A549 (cell line): ENCODE measurements around the gene KRT33A. TPM values are rescaled to one million over a fixed set of nuclear protein-coding genes. Genes with fewer than 3 reads are reported as not detected.
"Not testable (repeated sequence)": the region's sequence is repeated elsewhere in the genome, so short reads cannot be mapped to it uniquely, and the experiment has no call there.

Experiments
- ATAC-seq, 2 experiments: fragments of 200-7000 bp in 1 of 2; fragments of >200 bp in 1 of 2; cut with Nextera tagmentation in 1 of 2; cut with Tn5 transposase in 1 of 2; 3 replicates each; pipeline versions ENCODE4 v1.8.0 to v1.9.1; 2018 to 2020; ENCODE audit warnings: mild to moderate bottlenecking in 1 of 2, moderate library complexity in 1 of 2
- CTCF ChIA-PET: fragments of 300-600 bp; sonication (Branson Sonifier 250); formaldehyde crosslinking; extraction: SDS; loops from one replicate; lab custom pipeline; 2021; ENCODE audit warnings: antibody characterized with exemption, inconsistent platforms; lab: Yijun Ruan, JAX
- POLR2A ChIA-PET: fragments of 350-600 bp; formaldehyde crosslinking; extraction: SDS; loops from one replicate; lab custom pipeline; 2021; ENCODE audit warnings: antibody characterized with exemption, inconsistent platforms; lab: Yijun Ruan, JAX
- DNase-seq, 2 experiments: peaks; one replicate each; pipeline versions ENCODE4 v3.0.0 to v3.0.0-alpha.2; 2011 to 2016; ENCODE audit warnings: low read depth in 1 of 2, low spot score in 1 of 2
- FAIRE-seq: peaks from 2 replicates; lab custom pipeline; 2011; peaks lifted over from hg19 to GRCh38; lab: Jason Lieb, UNC
- H3K27ac ChIP-seq, 2 experiments: fragments of >200 bp; sonication (Bioruptor Twin); formaldehyde crosslinking; 3 replicates each; pipeline ENCODE4 v1.5.1; 2016 to 2017
- H3K4me1 ChIP-seq: fragments of >200 bp; sonication (Bioruptor Twin); formaldehyde crosslinking; 3 replicates; pipeline ENCODE4 v1.6.1; 2016
- H3K4me2 ChIP-seq: fragments of >200 bp; sonication (Bioruptor Twin); formaldehyde crosslinking; 3 replicates; pipeline ENCODE4 v1.6.1; 2016
- H3K4me3 ChIP-seq: fragments of >200 bp; sonication (Bioruptor Twin); formaldehyde crosslinking; 3 replicates; pipeline ENCODE4 v1.5.1; 2016
- H3K9me3 ChIP-seq: fragments of >200 bp; sonication (Bioruptor Twin); formaldehyde crosslinking; 3 replicates; pipeline ENCODE4 v1.6.1; 2016
- CBX2 ChIP-seq: fragments of 200-600 bp; sonication (generic); IDR thresholded peaks from 2 replicates; pipeline ENCODE4 v1.6.1; 2016; ENCODE audit warnings: low read depth, mild to moderate bottlenecking, borderline replicate concordance
- CHD2 ChIP-seq: fragments of 150-350 bp; IDR thresholded peaks from 2 replicates; pipeline ENCODE4 v1.6.1; 2014; ENCODE audit warnings: low read length; ENCODE audit not compliant: partially characterized antibody
- CHD4 ChIP-seq: fragments of 200-600 bp; sonication (generic); IDR thresholded peaks from 2 replicates; pipeline ENCODE4 v1.6.1; 2016; ENCODE audit warnings: antibody characterized with exemption, mild to moderate bottlenecking, borderline replicate concordance
- E2F6 ChIP-seq: IDR thresholded peaks from 2 replicates; pipeline ENCODE4 v1.6.1; 2012; ENCODE audit warnings: low read depth, borderline replicate concordance
- ELK1 ChIP-seq: fragments of 150-350 bp; IDR thresholded peaks from 2 replicates; pipeline ENCODE4 v1.6.1; 2014; ENCODE audit warnings: low read depth, mild to moderate bottlenecking, low read length
- ESRRA ChIP-seq: fragments of 150-350 bp; IDR thresholded peaks from 2 replicates; pipeline ENCODE4 v1.6.1; 2014; ENCODE audit warnings: mild to moderate bottlenecking, low read length, borderline replicate concordance
- FOSB ChIP-seq: fragments of 250-450 bp; sonication (Bioruptor Pico); IDR thresholded peaks from 2 replicates; pipeline ENCODE4 v1.5.0; 2020; ENCODE audit warnings: mild to moderate bottlenecking, moderate library complexity
- GATA3 ChIP-seq: IDR thresholded peaks from 2 replicates; pipeline ENCODE4 v1.6.1; 2012; ENCODE audit warnings: borderline replicate concordance
- HEYL ChIP-seq: fragments of 250-450 bp; sonication (Bioruptor Pico); IDR thresholded peaks from 2 replicates; pipeline ENCODE4 v1.8.0; 2021; ENCODE audit warnings: mild to moderate bottlenecking, moderate library complexity
- JUN ChIP-seq, 2 experiments: fragments of >200 bp; sonication (Bioruptor Twin); formaldehyde crosslinking; IDR thresholded peaks; 2 replicates in 1 of 2; 3 replicates in 1 of 2; pipeline ENCODE4 v1.6.1; 2016 to 2017
- NR3C1 ChIP-seq: fragments of >200 bp; sonication (Bioruptor Twin); formaldehyde crosslinking; IDR thresholded peaks from 3 replicates; pipeline ENCODE4 v1.6.1; 2017
- PHF8 ChIP-seq: fragments of 200-600 bp; sonication (generic); IDR thresholded peaks from 2 replicates; pipeline ENCODE4 v1.6.1; 2016; ENCODE audit warnings: low read depth, mild to moderate bottlenecking, antibody characterized with exemption, moderate library complexity, borderline replicate concordance
- RAD21 ChIP-seq, 2 experiments: fragments of >200 bp in 1 of 2; sonication (Bioruptor Twin) in 1 of 2; formaldehyde crosslinking in 1 of 2; IDR thresholded peaks in 1 of 2; conservative IDR thresholded peaks in 1 of 2; 2 replicates in 1 of 2; 3 replicates in 1 of 2; pipeline ENCODE4 v1.6.1; 2012 to 2018; ENCODE audit warnings: inconsistent platforms in 1 of 2
- RCOR1 ChIP-seq: fragments of 150-350 bp; IDR thresholded peaks from 2 replicates; pipeline ENCODE4 v1.6.1; 2014; ENCODE audit warnings: antibody characterized with exemption, low read length, low read depth
- RFX5 ChIP-seq: fragments of 450-650 bp; IDR thresholded peaks from 2 replicates; pipeline ENCODE4 v1.7.1; 2014; ENCODE audit warnings: antibody characterized with exemption, mild to moderate bottlenecking, moderate library complexity
- TFCP2L1 ChIP-seq: fragments of 250-450 bp; sonication (Bioruptor Pico); IDR thresholded peaks from 2 replicates; pipeline ENCODE4 v1.5.0; 2021; ENCODE audit warnings: mild to moderate bottlenecking
- WGBS: methylation state at CpG from one replicate; pipeline ENCODE4 v1.1.6; 2017; ENCODE audit errors: missing lambda C conversion rate; 5-methylcytosine and 5-hydroxymethylcytosine counted together
- polyA minus RNA-seq: library from RNA; depleted of rRNA, polyadenylated mRNA; stranded (reverse); fragments of >200 nt; gene quantifications from 2 replicates; pipeline ENCODE4 v1.2.3, GENCODE V29; 2011; rRNA and poly(A)+ RNA removed
- polyA plus RNA-seq, 4 experiments: library from polyadenylated mRNA; depleted of rRNA in 3 of 4; stranded (reverse); fragments of >200 nt; fragmentation: RNase III in 1 of 4; extraction: RNeasy Plus Mini Kit Qiagen cat#74134 plus additional on column Dnase treatment in 1 of 4; gene quantifications; 2 replicates in 3 of 4; 3 replicates in 1 of 4; pipeline ENCODE4 v1.2.3, GENCODE V29; 2011 to 2017
- TF ChIP-seq, protein P1 (sequence below): fragments of >200 bp; sonication (Bioruptor Twin); formaldehyde crosslinking; IDR thresholded peaks from 2 replicates; pipeline ENCODE4 v1.6.1; 2016
- TF ChIP-seq, protein P2 (sequence below): IDR thresholded peaks from 2 replicates; pipeline ENCODE4 v1.6.1; 2012
- TF ChIP-seq, protein P3 (sequence below): fragments of 200-600 bp; sonication (generic); IDR thresholded peaks from 2 replicates; pipeline ENCODE4 v1.6.1; 2016; ENCODE audit warnings: antibody characterized with exemption, mild to moderate bottlenecking, moderate library complexity

Gene KRT33A
- polyA plus RNA-seq (2011; rRNA removed) = not detected in 2 replicates
- not detected in 2 replicates for polyA plus RNA-seq (2012; cell fraction: cytosol; rRNA removed)
- polyA plus RNA-seq (2012; cell fraction: nucleus; rRNA removed) = not detected in 2 replicates
- polyA plus RNA-seq (2017; fragmentation: RNase III; extraction: RNeasy Plus Mini Kit Qiagen cat#74134 plus additional on column Dnase treatment) = not detected in 3 replicates
- not detected in 2 replicates for polyA minus RNA-seq

DNA sequence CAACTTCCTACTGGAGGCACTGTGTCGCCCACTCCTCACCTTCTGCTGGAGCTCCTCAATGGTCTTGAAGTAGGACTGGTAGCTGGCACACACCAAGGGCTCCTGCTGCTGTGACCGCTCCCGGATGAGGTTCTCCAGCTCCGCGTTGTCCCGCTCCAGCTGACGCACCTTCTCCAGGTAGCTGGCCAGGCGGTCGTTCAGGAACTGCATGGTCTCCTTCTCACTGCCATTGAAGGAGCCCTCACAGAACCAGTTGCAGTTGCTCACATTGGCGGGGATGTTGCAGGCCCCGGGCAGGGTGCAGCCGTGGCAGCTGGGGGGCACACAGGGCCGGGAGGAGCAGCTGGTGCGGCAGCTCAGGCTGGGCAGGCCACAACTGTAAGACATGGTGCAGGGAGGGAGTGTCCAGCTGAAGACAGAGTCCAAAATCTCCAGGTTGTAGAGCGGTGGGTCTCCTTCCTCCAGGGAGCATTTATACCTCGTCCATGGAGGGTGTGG is at the start of gene KRT33A:
KRT33A (minus strand) TSS at position 448 of the 498 bp plus-strand sequence; CDS start at position 387, 61 bp downstream.
- H3K4me1 ChIP-seq, H3K9me3 ChIP-seq, ATAC-seq, H3K27ac ChIP-seq, POLR2A ChIA-PET, H3K4me2 ChIP-seq, H3K4me3 ChIP-seq, FAIRE-seq, DNase-seq: not testable (repeated sequence)
- CTCF ChIA-PET = interaction anchor here (0.9 to 3.7 kb wide), 7 partner anchors 8 to 199 kb away, joined by 3 to 19 read pairs (median 3); no protein-coding TSS in a partner anchor
- WGBS = 60% methylated on average over 16 of the region's 16 CpGs

DNA sequence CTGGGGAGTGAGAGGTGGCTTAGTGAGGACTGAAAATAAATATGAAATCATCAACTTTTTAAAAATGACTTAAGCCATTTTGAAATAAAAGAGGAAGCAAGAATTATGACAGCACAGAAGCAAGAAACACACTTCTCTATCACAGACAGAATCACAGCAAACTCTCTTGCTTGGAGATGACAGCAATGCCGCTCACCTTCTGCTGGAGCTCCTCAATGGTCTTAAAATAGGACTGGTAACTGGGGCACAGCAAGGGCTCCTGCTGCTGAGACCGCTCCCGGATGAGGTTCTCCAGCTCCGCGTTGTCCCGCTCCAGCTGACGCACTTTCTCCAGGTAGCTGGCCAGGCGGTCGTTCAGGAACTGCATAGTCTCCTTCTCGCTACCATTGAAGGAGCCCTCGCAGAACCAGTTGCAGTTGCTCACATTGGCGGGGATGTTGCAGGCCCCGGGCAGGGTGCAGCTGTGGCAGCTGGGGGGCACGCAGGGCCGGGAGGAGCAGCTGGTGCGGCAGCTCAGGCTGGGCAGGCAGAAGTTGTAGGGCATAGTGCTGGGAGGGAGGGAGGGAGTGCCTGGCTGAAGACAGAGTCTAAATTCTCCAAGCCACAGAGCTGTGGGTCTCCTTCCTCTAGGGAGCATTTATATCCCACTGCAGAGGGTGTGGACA is 46.5 kb upstream of the KRT33A start, which contains the start of gene KRT31:
KRT31 (minus strand) TSS at position 613 of the 665 bp plus-strand sequence; CDS start at position 544, 69 bp downstream.
- ATAC-seq (no peak), DNase-seq (no peak), FAIRE-seq (no peak)
- Histone ChIP-seq H3K4me1 (no peaks in the 10 kb centered on the region), H3K4me3 (no peak within 1 kb of the TSS), H3K4me2 (no peak within 1 kb of the TSS), H3K9me3 (no peaks in the 10 kb centered on the region), H3K27ac (no peak within 1 kb of the TSS)
- ChIA-PET CTCF (interaction anchor here (0.8 to 1.5 kb wide), 3 partner anchors 9 to 251 kb away, joined by 3 to 5 read pairs (median 4); no protein-coding TSS in a partner anchor), POLR2A (no interaction called here)
- no peak for TF ChIP-seq RAD21 (conservative IDR thresholded peaks at IDR 0.05 in 1 of 2, IDR thresholded peaks at IDR 0.05 in 1 of 2)
- TF ChIP-seq, protein P1, sequence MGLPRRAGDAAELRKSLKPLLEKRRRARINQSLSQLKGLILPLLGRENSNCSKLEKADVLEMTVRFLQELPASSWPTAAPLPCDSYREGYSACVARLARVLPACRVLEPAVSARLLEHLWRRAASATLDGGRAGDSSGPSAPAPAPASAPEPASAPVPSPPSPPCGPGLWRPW = no peak
- WGBS = 88% methylated on average over 16 of the region's 16 CpGs

DNA sequence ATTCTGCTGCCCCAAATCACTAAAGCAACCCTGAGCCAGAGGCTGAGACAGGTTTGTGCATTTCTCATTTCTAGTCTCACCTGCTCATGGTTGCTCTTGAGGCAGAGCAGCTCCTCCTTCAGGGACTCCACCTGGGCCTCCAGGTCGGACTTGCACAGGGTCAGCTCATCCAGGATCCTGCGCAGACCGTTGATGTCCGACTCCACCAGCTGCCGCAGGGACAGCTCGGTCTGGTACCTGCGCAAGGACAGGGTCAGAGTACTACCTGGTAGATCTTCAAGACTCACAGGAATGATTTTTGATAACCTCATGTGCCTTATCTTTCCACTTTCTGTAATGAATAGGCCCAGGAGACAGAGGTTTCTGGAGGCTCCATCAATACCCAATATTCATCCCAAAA is 45.7 kb upstream of the KRT33A start:
- no peak for FAIRE-seq
- Histone ChIP-seq H3K4me3 (no peak overlapping the region), H3K4me2 (no peak overlapping the region), H3K9me3 (no peaks in the 10 kb centered on the region), H3K4me1 (no peaks in the 10 kb centered on the region), H3K27ac (no peak overlapping the region)
- TF ChIP-seq, protein P2, sequence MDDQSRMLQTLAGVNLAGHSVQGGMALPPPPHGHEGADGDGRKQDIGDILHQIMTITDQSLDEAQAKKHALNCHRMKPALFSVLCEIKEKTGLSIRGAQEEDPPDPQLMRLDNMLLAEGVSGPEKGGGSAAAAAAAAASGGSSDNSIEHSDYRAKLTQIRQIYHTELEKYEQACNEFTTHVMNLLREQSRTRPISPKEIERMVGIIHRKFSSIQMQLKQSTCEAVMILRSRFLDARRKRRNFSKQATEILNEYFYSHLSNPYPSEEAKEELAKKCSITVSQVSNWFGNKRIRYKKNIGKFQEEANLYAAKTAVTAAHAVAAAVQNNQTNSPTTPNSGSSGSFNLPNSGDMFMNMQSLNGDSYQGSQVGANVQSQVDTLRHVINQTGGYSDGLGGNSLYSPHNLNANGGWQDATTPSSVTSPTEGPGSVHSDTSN = no peak
- TF ChIP-seq, protein P3, sequence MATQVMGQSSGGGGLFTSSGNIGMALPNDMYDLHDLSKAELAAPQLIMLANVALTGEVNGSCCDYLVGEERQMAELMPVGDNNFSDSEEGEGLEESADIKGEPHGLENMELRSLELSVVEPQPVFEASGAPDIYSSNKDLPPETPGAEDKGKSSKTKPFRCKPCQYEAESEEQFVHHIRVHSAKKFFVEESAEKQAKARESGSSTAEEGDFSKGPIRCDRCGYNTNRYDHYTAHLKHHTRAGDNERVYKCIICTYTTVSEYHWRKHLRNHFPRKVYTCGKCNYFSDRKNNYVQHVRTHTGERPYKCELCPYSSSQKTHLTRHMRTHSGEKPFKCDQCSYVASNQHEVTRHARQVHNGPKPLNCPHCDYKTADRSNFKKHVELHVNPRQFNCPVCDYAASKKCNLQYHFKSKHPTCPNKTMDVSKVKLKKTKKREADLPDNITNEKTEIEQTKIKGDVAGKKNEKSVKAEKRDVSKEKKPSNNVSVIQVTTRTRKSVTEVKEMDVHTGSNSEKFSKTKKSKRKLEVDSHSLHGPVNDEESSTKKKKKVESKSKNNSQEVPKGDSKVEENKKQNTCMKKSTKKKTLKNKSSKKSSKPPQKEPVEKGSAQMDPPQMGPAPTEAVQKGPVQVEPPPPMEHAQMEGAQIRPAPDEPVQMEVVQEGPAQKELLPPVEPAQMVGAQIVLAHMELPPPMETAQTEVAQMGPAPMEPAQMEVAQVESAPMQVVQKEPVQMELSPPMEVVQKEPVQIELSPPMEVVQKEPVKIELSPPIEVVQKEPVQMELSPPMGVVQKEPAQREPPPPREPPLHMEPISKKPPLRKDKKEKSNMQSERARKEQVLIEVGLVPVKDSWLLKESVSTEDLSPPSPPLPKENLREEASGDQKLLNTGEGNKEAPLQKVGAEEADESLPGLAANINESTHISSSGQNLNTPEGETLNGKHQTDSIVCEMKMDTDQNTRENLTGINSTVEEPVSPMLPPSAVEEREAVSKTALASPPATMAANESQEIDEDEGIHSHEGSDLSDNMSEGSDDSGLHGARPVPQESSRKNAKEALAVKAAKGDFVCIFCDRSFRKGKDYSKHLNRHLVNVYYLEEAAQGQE = no peak
- TF ChIP-seq CBX2 = no peak
- TF ChIP-seq JUN (IDR thresholded peaks at IDR 0.05) = no peak
- no peak for TF ChIP-seq PHF8
- no peak for TF ChIP-seq GATA3
- no peak for TF ChIP-seq NR3C1
- no peak for TF ChIP-seq ESRRA
- TF ChIP-seq TFCP2L1 (CRISPR knock-in tag) = no peak
- TF ChIP-seq HEYL (CRISPR knock-in tag) = no peak
- TF ChIP-seq E2F6 = no peak
- no peak for TF ChIP-seq ELK1
- no peak for TF ChIP-seq RFX5
- no peak for TF ChIP-seq CHD2
- no peak for TF ChIP-seq RCOR1
- no peak for TF ChIP-seq FOSB (CRISPR knock-in tag)
- TF ChIP-seq CHD4 = no peak
- DNase-seq = no peak
- ChIA-PET CTCF (interaction anchor here (1.0 to 1.5 kb wide), 4 partner anchors 9 to 252 kb away, joined by 3 to 5 read pairs (median 4); no protein-coding TSS in a partner anchor), POLR2A (no interaction called here)
- no peak for ATAC-seq
- 87% methylated on average over 7 of the region's 7 CpGs for WGBS
